Transverse colon (tissue), 4 donors: ENCODE data around the gene ZNF446. TPM values are rescaled to one million over a fixed set of nuclear protein-coding genes. Genes with fewer than 3 reads are reported as not detected.
A peak's percentile ranks its signal among the peaks of the same experiment; 100 is the strongest.

Source experiments
- DNase-seq: peaks from one replicate; pipeline ENCODE4 v3.0.0-alpha.2; 2019
- H3K27ac ChIP-seq, 4 donors: fragments of 200-600 bp; sonication (generic); 2 replicates each; pipeline ENCODE4 v1.5.1; 2016 to 2018; ENCODE audit warnings: inconsistent platforms in 4 of 4
- H3K27me3 ChIP-seq: fragments of 200-600 bp; sonication (generic); 2 replicates; pipeline ENCODE4 v1.5.1; 2017; ENCODE audit warnings: inconsistent platforms
- H3K36me3 ChIP-seq, 4 donors: fragments of 200-600 bp; sonication (generic); 2 replicates each; pipeline ENCODE4 v1.5.1; 2017 to 2019; ENCODE audit warnings: inconsistent platforms in 4 of 4
- H3K4me1 ChIP-seq, 4 donors: fragments of 200-600 bp; sonication (generic); 2 replicates each; pipeline ENCODE4 v1.5.1; 2017 to 2020; ENCODE audit warnings: inconsistent platforms in 4 of 4
- H3K4me3 ChIP-seq, 4 donors: fragments of 200-600 bp; sonication (generic); 1 replicate in 1 of 4; 2 replicates in 3 of 4; pipeline versions ENCODE4 v1.5.1 to v1.6.1; 2017 to 2019; ENCODE audit warnings: inconsistent platforms in 4 of 4
- H3K9me3 ChIP-seq, 2 donors: fragments of 200-600 bp; sonication (generic); 2 replicates each; pipeline ENCODE4 v1.5.1; 2017 to 2019; ENCODE audit warnings: inconsistent platforms in 2 of 2
- CTCF ChIP-seq, 5 experiments: fragments of 200-600 bp in 3 of 5; fragments of 450-650 bp in 2 of 5; sonication (generic) in 3 of 5; IDR thresholded peaks; 1 replicate in 2 of 5; 2 replicates in 3 of 5; pipeline ENCODE4 v1.5.1; 2016 to 2017; ENCODE audit warnings: antibody characterized with exemption in 5 of 5, inconsistent platforms in 3 of 5, mild to moderate bottlenecking in 2 of 5, moderate library complexity in 1 of 5
- EP300 ChIP-seq: sonication (generic); formaldehyde crosslinking; IDR thresholded peaks from one replicate; pipeline ENCODE4 v1.6.1; 2017; ENCODE audit warnings: antibody characterized with exemption, low read depth
- POLR2A ChIP-seq: fragments of 450-650 bp; IDR thresholded peaks from one replicate; pipeline ENCODE4 v1.6.1; 2016; ENCODE audit warnings: antibody characterized with exemption, mild to moderate bottlenecking, moderate library complexity
- POLR2AphosphoS5 ChIP-seq, 3 donors: sonication (generic); formaldehyde crosslinking; IDR thresholded peaks; one replicate each; pipeline ENCODE4 v1.6.1; 2016; ENCODE audit warnings: antibody characterized with exemption in 3 of 3
- WGBS, 2 donors: methylation state at CpG; one replicate each; pipeline ENCODE4 v1.1.5; 2018; ENCODE audit warnings: low coverage in 1 of 2; 5-methylcytosine and 5-hydroxymethylcytosine counted together
- in situ Hi-C, 4 donors: fragments of 200-750 bp; cut with MboI; loops; one replicate each; pipeline versions ENCODE4 v1.15.0 to v1.15.1; 2017; ENCODE audit warnings: low sequenced_read_pairs in 3 of 4, low pct_ligation_motif_present in 1 of 4, low pct_unique_long_range_greater_than_20kb in 1 of 4
- intact Hi-C: fragments of 100-400 bp; cut with DNase I; formaldehyde crosslinking; loops from one replicate; pipeline ENCODE4 v1.15.1; 2023; ENCODE audit warnings: low total_unique reads
- total RNA-seq, 4 donors: library from RNA; depleted of rRNA; stranded (reverse); fragments of >200 nt; gene quantifications; one replicate each; pipeline ENCODE4 v1.1.0, GENCODE V29; 2016

The ZNF446 gene
- total RNA-seq, 4 donors from 2014 or later = 2.8 to 54.6 (median 18.1) TPM

- no peak for DNase-seq
Measured at GRCh38 chr19:58516964-58517833, 41.0 kb downstream of the ZNF446 start.

GRCh38 chr19:58518256-58519086, 42.3 kb downstream of the ZNF446 start:
- Histone ChIP-seq H3K9me3 (no peaks in the 10 kb centered on the region), H3K27ac (peak overlapping the region; percentile 92 to 99 (median 96)), H3K27me3 (no peaks in the 10 kb centered on the region), H3K36me3 (peaks cover 0 to 6% (median 0%) of the 10 kb centered on the region in 4 donors), H3K4me3 (peak overlapping the region; percentile 63 to 79 (median 72)), H3K4me1 (peaks cover 30 to 38% (median 34%) of the 10 kb centered on the region in 4 donors)
- in situ Hi-C loops (no loop called here), intact Hi-C loops (no loop called here)
- no peak for TF ChIP-seq POLR2AphosphoS5 (IDR thresholded peaks at IDR 0.05)
- TF ChIP-seq EP300 = no peak
- TF ChIP-seq CTCF (IDR thresholded peaks at IDR 0.05) = peak; percentile 16 to 62 (median 48)
- peak; percentile 44 for DNase-seq
- 0 to 5% methylated on average over 9 to 22 of the region's 22 CpGs for WGBS, 2 donors

More at GRCh38 chr19:58516964-58517833, 41.0 kb downstream of the ZNF446 start:
- WGBS, 2 donors = 94% methylated on average over 65 of the region's 65 CpGs; no CpG with 5 or more reads in 1 of the 2 donors
- no peaks in the 10 kb centered on the region for H3K9me3 ChIP-seq
- H3K27me3 ChIP-seq = no peaks in the 10 kb centered on the region
- intact Hi-C loops (no loop called here), in situ Hi-C loops (no loop called here)
- TF ChIP-seq EP300 (no peak), CTCF (IDR thresholded peaks at IDR 0.05) (no peak), POLR2AphosphoS5 (IDR thresholded peaks at IDR 0.05) (no peak), POLR2A (no peak)
- peak overlapping the region in 1 of 4 donors; percentile 99 for H3K27ac ChIP-seq
- H3K4me3 ChIP-seq = no peak overlapping the region
- peaks cover 30 to 43% (median 40%) of the 10 kb centered on the region in 4 donors for H3K4me1 ChIP-seq
- H3K36me3 ChIP-seq = peaks cover 0 to 6% (median 0%) of the 10 kb centered on the region in 4 donors

GRCh38 chr19:58519087-58519354, 42.9 kb downstream of the ZNF446 start:
- H3K27ac ChIP-seq = peak overlapping the region; percentile 92 to 99 (median 96)
- peak overlapping the region; percentile 63 to 79 (median 72) for H3K4me3 ChIP-seq
- H3K9me3 ChIP-seq = no peaks in the 10 kb centered on the region
- WGBS, 2 donors = 0% methylated on average over 1 to 14 of the region's 14 CpGs
- intact Hi-C loops (no loop called here), in situ Hi-C loops (no loop called here)
- peaks cover 0 to 6% (median 0%) of the 10 kb centered on the region in 4 donors for H3K36me3 ChIP-seq
- peak; percentile 70 for DNase-seq
- TF ChIP-seq POLR2A = no peak
- no peak for TF ChIP-seq POLR2AphosphoS5 (IDR thresholded peaks at IDR 0.05)
- TF ChIP-seq EP300 = no peak
- TF ChIP-seq CTCF (IDR thresholded peaks at IDR 0.05) = no peak
- no peaks in the 10 kb centered on the region for H3K27me3 ChIP-seq
- H3K4me1 ChIP-seq = peaks cover 26 to 33% (median 29%) of the 10 kb centered on the region in 4 donors
